ENCODE data around the gene ICAM1.
A peak's percentile ranks its signal among the peaks of the same experiment; 100 is the strongest.

Gene ICAM1

DNA sequence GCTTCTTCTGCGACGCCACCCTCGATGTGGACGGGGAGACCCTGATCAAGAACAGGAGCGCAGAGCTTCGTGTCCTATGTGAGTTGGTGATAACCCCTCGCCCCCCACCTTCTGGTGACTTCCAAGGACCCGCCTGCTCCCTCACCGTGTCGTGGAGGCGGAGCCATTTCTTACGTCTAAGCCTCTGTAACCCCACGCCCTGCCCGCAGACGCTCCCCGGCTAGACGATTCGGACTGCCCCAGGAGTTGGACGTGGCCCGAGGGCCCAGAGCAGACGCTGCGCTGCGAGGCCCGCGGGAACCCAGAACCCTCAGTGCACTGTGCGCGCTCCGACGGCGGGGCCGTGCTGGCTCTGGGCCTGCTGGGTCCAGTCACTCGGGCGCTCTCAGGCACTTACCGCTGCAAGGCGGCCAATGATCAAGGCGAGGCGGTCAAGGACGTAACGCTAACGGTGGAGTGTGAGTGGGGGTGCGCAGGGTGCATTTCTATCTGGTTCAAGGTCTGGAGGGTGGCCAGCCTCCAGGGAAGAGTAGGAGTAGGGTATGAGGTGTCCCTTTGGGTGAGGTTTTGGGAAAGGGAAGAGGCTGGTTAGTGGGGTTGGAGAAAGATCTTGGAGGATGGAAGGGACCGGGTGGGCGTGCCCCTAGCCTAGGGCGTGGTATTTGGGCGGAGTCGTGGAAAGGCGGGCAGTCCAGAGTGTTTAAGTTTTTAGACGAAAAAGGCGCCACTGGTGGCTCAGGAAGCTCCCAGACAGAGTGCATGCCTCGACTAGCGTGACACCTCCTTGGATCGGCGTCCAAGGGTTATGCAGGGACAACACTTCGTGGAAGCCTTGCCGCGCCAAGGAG lies 22.1 kb downstream of the ICAM1 start:
- no peak for DNase-seq (ENCODE audit: low read depth in 2 of 2)

DNA sequence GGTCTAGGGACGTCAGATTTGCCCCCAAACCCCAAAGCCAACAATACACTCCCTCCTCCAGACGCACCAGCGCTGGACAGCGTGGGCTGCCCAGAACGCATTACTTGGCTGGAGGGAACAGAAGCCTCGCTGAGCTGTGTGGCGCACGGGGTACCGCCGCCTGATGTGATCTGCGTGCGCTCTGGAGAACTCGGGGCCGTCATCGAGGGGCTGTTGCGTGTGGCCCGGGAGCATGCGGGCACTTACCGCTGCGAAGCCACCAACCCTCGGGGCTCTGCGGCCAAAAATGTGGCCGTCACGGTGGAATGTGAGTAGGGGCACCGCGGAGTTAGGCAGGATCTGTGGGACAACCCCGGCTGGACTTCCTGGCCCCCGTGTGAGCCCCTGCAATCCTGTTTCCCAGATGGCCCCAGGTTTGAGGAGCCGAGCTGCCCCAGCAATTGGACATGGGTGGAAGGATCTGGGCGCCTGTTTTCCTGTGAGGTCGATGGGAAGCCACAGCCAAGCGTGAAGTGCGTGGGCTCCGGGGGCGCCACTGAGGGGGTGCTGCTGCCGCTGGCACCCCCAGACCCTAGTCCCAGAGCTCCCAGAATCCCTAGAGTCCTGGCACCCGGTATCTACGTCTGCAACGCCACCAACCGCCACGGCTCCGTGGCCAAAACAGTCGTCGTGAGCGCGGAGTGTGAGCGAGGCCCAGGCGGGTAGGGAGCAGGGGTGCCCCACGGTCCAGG lies 22.9 kb downstream of the ICAM1 start:
- DNase-seq (ENCODE audit: low read depth in 2 of 2) = no peak

DNA sequence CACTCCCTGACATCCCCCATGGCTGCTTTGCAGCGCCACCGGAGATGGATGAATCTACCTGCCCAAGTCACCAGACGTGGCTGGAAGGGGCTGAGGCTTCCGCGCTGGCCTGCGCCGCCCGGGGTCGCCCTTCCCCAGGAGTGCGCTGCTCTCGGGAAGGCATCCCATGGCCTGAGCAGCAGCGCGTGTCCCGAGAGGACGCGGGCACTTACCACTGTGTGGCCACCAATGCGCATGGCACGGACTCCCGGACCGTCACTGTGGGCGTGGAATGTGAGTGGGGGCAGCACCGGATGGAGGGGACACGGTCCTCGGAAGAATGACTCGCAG lies 23.4 kb downstream of the ICAM1 start:
- DNase-seq (ENCODE audit: low read depth in 2 of 2) = no peak

DNA sequence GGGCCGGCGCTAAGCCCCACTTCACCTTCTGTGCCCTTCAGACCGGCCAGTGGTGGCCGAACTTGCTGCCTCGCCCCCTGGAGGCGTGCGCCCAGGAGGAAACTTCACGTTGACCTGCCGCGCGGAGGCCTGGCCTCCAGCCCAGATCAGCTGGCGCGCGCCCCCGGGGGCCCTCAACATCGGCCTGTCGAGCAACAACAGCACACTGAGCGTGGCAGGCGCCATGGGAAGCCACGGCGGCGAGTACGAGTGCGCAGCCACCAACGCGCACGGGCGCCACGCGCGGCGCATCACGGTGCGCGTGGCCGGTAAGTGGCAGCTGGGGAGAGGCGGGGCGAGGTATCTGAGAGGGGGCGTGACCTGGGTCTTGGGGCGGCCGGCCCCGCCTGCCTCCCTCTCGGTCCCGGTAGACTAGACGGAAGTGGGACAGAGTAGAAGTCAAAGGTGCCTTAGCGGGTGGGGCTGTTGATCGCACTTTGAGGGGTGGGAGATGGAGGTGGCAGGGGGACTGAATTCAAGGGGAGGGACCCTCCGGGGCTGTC lies 24.5 kb downstream of the ICAM1 start:
- DNase-seq (ENCODE audit: low read depth in 2 of 2) = no peak

DNA sequence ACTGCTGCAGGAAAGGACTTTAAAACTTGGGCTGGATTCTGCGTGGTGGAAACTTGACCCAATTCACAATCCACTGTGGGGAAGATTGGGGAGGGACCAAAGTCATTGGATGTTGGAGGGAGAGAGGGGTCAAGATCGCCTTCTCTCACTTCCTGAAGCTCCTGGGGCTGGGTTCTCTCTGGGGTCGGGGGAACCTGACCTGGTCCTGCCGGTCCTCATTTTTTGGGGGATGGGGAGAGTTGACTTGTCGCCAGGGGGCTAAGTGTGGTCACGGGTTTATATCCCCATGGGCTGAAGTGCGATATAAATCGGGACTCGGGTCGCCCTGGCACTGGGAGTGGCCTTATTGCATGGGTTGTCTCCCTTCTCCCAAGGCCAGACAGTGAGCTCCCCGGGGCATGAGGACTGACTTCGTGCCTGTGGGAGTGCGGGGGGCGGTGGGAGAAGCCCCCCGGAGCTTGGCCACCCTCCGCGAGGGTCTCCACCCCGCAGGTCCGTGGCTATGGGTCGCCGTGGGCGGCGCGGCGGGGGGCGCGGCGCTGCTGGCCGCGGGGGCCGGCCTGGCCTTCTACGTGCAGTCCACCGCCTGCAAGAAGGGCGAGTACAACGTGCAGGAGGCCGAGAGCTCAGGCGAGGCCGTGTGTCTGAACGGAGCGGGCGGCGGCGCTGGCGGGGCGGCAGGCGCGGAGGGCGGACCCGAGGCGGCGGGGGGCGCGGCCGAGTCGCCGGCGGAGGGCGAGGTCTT lies 25.1 kb downstream of the ICAM1 start:
- DNase-seq (ENCODE audit: low read depth in 2 of 2) = no peak

DNA sequence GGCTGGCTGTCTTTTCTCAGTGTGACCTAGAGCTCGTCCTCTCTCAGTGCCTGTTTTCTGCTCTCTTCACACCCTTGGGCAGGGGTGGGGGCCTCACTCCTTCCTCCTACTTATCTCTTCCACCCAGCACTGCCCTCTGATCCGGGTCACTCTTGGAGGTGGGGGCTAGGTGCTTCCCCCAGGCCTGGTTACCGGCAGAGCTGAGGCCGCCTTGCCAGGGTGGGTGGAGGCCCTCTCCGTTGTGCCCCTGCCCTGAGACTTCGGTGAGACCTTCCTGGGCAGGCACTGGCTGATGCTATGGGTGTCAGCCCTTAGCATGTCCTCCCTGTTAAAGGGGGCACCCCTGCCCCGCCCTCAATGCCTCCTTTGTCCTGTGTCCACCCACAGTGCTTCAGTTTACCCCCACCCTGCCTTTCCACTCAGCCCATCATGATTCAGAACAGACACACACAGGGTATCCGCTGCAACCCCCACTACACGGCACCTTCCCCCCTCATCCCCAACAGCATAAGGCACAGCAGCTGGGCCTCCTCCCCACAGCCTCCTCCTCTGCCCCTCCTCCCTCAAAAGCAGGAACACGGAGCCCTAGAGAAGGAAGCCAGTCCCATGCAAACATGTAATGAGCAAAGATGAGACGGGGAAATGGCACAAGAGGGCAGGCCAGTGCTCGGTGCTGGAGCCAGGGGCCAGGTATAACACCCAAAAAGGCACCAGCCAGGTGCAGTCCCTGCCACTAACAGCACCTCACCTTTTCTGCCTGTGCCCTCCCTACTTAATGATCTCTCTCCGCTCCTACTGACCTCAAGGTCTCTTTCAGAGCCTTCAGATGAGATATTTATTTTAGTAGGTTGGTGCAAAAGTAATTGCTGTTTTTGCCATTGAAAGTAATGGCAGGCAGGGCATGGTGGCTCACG lies 28.9 kb downstream of the ICAM1 start:
- no peak for DNase-seq (ENCODE audit: low read depth in 2 of 2)

DNA sequence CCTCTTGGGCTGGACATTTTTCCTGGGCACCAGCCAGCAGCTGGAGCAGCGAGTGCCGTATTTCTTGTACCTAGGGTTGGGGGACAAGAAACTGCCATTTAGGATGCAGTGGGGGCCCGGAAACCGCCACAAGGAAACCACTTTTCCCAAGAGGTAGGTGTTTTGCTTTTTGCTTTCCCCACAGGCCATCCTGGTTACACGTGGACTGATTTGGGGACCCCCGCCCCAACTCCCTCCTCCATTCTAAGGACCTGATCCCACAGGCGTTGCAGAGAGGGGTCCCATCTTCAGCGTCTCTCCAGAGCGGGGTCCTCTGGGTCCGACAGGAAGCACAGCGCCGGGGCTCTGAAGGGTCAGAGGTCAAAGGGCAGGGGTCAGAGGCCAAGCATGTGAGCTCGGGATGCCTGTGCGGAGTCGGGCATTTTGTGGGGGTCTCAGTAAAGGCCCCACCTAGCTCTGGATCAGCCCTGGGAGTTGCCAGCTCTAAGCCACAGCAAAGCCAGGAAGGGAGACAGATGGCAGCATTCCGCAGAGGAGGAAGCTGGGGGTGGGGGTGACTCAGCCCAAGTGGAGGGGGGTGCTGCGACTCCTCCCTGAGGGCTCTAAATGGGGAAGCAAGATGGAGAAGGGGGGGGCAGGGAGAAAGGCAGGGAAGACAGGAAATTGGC lies 34.4 kb downstream of the ICAM1 start:
- DNase-seq (ENCODE audit: low read depth in 2 of 2) = no peak

DNA sequence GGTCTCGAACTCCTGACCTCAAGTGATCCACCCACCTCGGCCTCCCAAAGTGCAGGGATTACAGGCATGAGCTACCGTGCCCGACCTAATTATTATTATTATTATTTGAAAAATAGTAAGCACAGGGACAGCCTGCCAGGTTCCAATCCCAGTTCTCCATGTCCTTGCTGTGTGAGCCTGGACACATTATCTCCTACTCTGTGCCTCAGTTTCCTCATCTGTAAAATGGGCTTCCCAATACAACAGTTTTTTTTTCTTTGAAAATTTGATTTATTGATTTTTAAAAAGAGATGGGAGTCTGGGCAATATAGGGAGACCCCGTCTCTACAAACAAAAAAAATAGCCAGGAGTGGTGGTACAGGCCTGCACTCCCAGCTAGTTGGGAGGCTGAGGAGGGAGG lies 35.4 kb downstream of the ICAM1 start:
- no peak for DNase-seq (ENCODE audit: low read depth in 2 of 2)

DNA sequence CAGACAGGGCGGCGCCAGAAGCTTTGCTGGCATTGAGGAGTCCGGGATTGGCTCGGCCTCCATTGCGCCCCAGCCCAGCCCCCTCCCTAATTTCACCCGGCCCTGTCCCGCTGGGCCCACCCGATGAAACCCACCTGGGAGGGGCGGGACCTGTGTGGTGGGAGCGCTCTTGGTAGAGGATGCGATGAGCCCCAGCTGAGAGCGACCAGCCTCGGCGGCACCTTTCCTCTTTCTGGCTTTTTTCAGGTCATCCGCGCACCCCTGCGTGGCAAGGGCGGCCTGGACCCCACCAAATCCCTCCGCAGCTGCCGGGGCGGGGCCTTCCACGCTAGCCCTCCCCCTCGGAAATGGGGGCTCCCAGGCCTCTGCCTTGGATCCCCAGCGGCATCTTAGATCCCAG lies 38.5 kb downstream of the ICAM1 start, which contains the start of gene ZGLP1:
Gene ZGLP1 (minus strand): TSS at position 393 of the 400 bp plus-strand sequence.
- no peak for DNase-seq (ENCODE audit: low read depth in 2 of 2)

DNA sequence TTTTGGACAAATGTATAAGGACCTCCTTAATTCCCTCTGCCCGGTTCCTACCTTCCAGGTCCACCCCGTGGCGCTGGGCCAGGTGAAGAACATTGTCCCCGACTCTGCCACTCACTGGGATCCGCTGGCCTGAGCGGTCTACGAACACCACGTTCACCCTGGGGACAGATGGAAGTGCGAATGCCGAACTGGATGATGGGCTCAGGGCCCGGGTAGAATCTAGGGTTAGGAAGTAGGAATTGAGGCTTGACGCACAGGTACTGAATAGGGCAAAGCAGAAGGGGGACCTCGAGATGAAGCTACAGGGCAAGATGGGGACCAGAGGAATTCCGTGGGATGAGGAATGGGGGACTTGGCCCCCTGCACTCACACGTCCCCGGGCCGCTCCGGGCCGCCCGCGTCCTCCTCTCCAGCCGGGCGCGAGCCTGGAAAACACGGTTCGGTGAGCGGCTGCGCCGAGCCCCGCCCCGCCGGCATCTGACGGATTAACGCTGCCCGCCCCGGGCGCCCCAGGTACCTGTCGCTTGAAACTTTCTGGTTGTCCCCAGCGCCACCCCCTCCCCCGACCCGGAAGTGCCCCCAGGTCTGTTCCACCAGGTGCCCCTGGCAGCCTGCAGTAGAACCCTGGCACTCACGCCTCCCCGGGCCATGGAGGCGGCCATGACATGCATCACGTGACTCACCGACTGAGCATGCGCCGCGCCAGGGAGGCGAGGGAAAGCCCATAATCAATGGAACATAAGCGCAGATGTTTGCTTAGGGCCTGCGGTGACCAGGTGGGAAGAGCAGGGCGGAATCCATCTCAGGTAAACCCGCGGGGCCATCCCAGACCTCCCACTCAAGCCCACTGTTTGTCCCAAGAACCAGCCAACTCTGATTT lies 44.7 kb downstream of the ICAM1 start, which contains the start of gene FDX2:
Gene FDX2 (minus strand): TSS at position 681 of the 880 bp plus-strand sequence. CDS start 19 bp downstream, at position 662.
- DNase-seq (ENCODE audit: low read depth in 2 of 2) = peak; percentile 82 to 84

DNA sequence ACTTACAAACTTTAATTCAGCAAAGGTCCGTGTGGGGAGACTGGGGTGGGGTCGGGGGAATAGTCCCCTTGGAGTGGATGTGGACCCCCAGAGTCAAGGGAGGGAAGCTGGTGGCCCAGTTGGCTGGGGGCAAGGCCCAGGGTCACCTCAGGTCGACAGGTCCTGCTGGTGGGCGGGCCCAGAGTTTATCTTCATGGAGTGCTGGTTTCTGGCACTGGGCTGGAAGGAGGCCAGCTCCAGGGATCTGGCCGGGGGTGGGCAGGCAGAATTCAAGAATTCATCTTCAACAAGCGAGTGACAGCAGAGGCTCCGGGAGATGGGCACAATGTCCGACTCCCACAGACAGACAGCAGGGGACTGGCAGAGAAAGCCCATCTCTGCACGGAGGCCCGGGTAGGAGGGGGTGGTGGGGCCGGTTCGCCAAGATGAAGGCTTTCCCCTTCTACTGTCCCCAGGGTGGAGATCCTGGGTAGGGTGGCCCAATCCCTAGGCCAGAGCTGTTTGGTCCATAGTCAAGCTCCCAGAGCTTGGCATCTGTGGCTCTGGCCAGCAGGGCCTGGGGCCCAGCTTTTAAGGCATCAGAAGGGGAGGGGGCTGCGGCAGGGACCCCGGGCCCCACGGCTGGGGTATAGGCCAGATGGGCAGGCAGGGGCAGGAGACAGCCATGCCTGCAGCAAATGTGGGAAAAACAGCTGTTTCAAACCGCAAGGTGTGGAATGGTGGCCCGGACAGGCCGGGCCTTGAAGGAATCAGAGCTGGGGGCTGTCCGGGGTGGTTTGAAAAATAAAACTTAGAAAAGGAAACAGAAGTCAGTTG lies 45.5 kb downstream of the ICAM1 start:
- no peak for DNase-seq (ENCODE audit: low read depth in 2 of 2)

DNA sequence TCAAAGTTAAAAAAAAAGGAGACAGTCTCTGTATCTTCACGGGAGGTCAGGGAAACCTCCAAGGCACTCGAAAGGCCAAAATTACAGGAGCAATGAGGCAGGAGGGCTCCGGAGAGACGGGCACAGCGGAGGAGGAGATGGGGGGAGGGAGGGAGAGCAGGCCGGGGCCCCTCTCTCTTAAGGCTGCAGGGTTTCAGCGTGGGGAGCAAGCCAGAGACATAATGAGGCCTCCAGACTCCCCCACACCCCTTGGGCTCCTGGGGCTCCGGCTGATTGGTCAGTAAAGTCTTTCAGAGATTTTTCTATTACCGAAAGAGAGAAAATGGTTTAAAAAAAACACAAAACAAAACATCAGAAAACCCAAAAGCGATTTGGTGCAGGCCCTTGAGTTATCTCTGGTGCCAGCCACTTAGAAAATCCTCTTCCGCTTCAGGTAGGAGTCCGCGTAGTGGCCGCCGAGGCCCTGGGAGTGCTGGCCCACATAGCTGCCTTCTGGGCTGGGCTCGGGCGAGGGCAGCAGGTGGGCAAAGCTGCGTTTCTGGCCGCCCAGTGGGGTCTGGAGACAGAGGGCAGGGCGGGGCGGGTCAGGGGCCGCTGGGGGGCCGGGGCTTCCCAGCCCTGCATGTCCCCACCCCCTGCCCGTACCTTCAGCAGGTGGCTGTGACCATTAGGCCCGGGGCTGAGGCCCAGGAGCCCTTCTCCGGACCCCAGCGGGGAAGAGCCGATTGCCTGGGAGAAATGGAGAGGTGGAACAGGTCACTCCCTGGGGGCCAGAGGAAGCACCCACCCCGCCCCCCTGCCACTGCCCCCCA lies 46.3 kb downstream of the ICAM1 start:
- no peak for DNase-seq (ENCODE audit: low read depth in 2 of 2)

DNA sequence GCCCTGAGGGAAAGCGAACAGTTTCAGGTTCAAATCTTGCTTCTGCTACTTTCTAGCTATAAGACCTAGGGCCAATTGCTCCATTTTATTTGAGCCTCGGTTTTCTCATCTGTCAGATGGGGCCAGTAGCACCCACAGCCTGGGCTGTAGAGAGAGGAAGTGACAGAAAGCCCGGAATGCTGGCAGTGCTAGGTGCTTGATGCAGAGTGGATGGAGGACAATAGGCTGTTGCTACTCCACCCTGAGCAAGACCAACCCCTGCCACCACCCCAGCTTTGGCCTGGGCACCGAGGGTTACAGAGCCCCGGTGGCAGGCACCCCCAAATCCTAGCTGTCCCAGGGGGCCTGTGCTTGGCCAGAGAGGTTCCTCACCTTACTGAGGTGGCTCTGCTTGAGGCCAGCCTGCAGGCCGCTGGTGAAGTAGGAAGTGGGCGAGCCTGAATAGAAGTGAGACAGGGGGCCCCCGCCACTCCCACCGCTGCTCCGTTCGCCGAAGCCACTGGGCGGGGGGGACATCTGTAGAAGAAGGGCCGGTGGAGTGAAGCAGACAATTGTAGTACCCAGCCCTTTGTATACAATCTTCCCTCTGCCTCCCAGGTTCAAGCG lies 47.0 kb downstream of the ICAM1 start:
- DNase-seq (ENCODE audit: low read depth in 2 of 2) = no peak

DNA sequence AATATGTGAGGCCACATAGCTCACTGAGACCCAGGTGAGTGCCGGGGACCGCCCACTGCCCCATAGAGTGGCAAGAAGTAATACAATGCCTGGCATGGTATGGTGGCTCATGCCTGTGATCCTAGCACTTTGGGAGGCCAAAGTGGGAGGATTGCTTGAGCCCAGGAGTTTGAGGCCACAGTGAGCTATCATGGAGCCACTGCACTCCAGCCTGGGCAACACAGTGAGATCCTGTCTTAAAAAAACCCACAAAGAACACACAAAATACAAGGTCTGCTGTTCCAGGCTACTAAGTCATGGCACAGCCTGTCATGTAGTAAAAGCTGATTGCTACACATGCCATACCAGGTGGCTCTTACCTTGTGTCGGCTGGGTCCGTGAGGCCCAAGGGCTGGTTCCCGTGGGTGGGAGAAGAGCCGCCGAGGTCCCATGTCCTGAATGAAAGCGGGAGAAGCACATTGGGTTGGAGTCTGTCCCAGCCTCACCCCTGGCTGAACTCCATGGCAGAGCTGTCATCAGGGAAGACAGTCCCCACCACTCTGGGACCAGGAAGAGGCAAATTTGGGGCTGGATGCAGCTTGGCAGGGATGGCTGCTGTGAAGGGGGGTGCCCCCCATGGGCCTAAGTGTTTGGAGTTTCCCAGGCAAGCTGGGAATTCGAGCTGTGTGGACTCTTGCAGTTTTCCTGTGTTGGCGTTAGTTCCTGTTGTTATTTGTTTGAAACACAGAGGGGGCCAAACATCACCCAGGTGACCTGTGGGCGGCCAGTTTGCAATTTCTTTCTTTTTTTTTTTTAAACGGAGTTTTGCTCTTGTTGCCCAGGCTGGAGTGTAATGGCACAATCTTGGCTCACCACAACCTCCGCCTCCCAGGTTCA lies 48.1 kb downstream of the ICAM1 start:
- no peak for DNase-seq (ENCODE audit: low read depth in 2 of 2)

DNA sequence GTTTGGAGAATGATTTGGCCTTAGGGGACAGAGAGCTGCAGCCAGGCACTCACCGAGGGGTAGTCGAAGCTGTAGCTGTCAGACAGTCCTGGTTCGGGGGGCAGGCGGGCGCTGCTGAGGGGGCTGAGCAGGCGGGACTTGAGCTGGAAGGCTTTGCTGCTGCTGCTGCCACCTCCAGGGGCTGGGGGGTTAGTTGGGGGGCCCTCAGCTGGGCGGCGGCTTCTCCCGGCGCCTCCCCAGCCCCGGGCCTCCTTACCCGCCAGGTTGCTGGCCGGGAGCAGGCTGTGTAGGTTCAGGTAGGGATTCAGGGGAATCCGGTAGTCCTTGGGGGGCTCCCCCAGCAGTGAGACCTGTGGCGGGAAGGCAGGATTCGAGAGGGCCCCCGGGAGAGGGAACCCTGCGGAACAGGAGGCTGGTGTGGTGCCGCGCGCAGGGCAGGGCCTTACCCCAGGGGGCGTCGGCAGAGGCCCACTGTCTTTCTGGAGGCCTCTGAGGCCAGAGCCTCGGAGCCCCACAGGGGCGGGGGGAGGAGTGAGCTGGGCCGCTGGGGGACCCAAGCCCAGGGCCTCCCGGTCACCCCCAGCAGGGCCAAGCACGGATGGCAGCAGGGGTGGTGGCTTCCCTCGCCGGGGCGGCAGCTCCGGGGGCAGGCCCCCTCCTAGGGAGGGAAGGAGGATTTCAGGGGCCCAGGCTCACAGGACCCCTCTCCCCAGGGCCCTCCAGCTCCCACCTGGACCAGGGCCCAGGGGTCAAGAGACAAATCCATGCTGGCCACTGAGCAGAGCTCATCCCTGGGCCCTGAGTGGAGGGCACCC lies 49.9 kb downstream of the ICAM1 start:
- DNase-seq (ENCODE audit: low read depth in 2 of 2) = no peak
